Measurements from ENCODE around the gene PLCXD1.
"Not testable (repeated sequence)": the region's sequence is repeated elsewhere in the genome, so short reads cannot be mapped to it uniquely, and the experiment has no call there.

Gene PLCXD1

DNA sequence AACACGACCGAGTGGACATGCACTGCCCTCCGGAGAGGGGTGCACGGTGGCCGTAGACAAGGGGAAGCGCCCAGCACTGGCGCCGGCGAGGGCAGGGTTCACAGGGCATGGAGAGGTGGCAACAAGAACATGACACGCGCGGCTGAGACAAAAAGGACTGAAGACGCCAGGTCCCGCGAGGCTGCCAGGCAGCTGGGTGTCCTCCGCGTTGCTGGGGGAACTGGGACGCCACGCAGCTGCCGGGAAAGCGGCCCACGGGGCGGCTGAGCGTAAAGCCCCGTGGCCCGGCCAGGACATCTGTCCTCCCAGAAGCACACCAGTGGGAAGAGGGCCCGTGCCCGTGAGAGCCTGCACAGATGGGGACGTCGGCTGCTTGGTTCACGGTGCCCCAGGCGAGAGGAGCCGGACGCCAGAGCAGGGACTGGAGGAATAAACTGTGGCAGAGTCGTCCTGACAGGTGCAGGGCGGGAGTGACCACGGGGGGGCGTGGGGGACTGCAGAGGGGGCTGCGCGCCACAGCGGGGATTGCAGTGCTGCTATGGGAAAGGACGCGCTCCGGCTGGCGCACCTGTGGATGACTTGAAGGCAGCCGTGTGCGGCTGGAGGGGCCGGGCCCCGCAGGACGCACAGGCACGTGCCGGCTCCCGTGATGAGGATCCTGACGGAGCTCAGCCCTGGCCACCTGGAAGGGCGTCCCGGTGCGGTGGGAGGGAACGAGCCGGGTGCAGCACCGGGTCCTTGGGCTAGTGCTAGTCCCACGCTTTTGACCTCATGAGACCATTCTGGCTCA is 69.5 kb downstream of the PLCXD1 start:
- FAIRE-seq (no peak), DNase-seq (ENCODE audit: insufficient read length, low spot score) (no peak)
- TF ChIP-seq, protein P1, sequence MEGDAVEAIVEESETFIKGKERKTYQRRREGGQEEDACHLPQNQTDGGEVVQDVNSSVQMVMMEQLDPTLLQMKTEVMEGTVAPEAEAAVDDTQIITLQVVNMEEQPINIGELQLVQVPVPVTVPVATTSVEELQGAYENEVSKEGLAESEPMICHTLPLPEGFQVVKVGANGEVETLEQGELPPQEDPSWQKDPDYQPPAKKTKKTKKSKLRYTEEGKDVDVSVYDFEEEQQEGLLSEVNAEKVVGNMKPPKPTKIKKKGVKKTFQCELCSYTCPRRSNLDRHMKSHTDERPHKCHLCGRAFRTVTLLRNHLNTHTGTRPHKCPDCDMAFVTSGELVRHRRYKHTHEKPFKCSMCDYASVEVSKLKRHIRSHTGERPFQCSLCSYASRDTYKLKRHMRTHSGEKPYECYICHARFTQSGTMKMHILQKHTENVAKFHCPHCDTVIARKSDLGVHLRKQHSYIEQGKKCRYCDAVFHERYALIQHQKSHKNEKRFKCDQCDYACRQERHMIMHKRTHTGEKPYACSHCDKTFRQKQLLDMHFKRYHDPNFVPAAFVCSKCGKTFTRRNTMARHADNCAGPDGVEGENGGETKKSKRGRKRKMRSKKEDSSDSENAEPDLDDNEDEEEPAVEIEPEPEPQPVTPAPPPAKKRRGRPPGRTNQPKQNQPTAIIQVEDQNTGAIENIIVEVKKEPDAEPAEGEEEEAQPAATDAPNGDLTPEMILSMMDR (IDR thresholded peaks at IDR 0.05; ENCODE audit: insufficient read depth, missing control alignments): no peak

DNA sequence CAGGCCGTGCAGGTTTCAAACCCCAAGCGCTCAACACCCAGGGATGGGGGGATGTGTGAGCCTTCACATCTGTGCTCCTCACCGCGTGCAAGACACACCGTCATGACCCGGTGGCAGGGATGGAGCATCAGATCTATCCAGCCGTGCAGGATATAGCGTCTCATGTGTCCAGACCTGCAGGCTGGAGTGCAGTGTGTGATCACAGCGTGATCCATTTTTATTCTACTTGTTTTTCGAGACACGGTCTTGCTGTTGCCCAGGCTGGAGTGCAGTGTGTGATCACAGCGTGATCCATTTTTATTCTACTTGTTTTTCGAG is 70.1 kb downstream of the PLCXD1 start:
- not testable (repeated sequence) for FAIRE-seq; DNase-seq (ENCODE audit: insufficient read length, low spot score)

DNA sequence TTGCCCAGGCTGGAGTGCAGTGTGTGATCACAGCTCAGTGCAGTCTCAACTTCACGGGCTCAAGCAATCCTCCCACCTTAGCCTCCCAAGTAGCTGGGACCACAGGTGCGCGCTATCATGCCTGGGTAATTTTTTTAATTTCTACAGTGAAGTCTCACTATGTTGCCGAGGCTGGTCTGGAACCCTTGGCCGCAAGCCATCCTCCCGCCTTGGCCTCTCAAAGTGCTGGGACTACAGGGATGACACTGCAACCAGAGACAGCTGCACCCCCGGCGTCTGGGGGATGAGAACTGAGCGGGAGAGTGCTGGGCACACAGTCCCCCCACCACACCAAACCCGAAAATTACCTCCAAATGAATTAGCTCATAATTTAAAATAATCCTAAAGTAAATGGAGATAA is 70.6 kb downstream of the PLCXD1 start:
- FAIRE-seq (no peak), DNase-seq (ENCODE audit: insufficient read length, low spot score) (no peak)
- TF ChIP-seq, protein P1 (IDR thresholded peaks at IDR 0.05; ENCODE audit: insufficient read depth, missing control alignments): no peak

DNA sequence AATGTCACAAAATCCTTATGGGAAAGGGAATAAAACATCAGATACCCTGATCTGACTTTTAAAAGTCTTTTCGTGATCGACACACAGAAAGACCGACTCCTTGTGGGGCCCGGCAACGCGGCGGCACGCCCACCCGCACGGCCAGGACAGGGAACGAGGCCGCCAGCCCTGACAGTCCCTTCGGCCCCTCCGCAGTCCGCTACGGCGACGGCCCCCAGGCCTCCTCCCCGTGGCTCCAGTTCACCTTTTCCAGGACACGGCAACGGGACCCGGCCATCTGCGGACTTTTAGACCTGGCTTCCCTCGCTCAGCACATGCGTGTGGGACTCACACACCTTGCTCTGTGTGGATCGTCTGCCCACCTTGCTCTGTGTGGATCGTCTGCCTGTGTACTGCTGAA is 71.0 kb downstream of the PLCXD1 start:
- FAIRE-seq (no peak), DNase-seq (ENCODE audit: insufficient read length, low spot score) (no peak)
- TF ChIP-seq, protein P1 (IDR thresholded peaks at IDR 0.05; ENCODE audit: insufficient read depth, missing control alignments): no peak

DNA sequence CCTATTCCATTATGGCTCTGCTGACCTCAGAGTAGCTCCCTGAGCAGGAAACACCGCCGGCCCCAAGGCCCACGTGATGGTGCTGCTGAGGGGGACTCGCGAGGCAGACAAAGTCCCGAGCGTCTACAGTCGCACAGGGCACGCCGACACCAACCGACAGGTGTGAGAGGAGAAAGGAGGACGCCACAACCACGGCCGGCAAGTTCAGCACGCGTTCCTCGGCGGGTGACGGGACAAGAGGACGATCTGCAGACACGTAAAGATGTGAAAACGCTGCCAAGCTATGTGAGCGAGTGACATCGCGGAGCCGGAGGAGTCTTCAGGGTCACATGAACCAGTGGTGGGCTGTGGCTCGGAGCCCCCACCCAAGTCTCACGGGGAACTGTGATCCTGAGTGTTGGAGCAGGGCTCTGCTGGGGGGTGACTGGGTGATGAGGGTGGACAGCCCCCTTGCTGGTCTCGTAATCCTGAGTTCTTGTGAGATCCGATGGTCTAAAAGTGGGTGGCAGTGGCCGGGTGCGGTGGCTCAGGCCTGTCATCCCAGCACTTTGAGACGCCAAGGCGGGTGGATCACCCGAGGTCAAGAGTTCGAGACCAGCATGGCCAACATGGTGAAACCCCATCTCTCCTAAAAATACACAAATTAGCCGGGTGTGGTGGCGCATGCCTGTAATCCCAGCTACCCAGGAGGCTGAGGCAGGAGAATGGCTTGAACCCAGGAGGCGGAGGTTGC is 71.6 kb downstream of the PLCXD1 start:
- FAIRE-seq (no peak), DNase-seq (ENCODE audit: insufficient read length, low spot score) (no peak)
- TF ChIP-seq, protein P1 (IDR thresholded peaks at IDR 0.05; ENCODE audit: insufficient read depth, missing control alignments): no peak
